HepG2 (cell line): Measurements from ENCODE around the gene MIDN. TPM values are rescaled to one million over a fixed set of nuclear protein-coding genes. Genes with fewer than 3 reads are reported as not detected.

Source experiments
- ESRRA ChIP-seq: sonication (generic); formaldehyde crosslinking; IDR thresholded peaks from 2 replicates; pipeline ENCODE4 v1.5.1; 2020; ENCODE audit warnings: mild to moderate bottlenecking, low read depth, missing genetic modification reagents
- HDAC2 ChIP-seq: sonication (generic); formaldehyde crosslinking; IDR thresholded peaks from 2 replicates; pipeline ENCODE4 v1.4.0; 2020; ENCODE audit warnings: missing genetic modification reagents
- HOXA3 ChIP-seq: sonication (generic); formaldehyde crosslinking; IDR thresholded peaks from 2 replicates; pipeline ENCODE4 v1.5.0; 2020; ENCODE audit warnings: missing genetic modification reagents
- HOXA7 ChIP-seq: sonication (generic); formaldehyde crosslinking; IDR thresholded peaks from 2 replicates; pipeline ENCODE4 v1.8.1; 2022; ENCODE audit warnings: mild to moderate bottlenecking, missing genetic modification reagents, moderate library complexity
- KDM4B ChIP-seq: sonication (generic); formaldehyde crosslinking; IDR thresholded peaks from 2 replicates; pipeline ENCODE4 v1.4.0; 2020; ENCODE audit warnings: missing genetic modification reagents
- KLF11 ChIP-seq: IDR thresholded peaks from 2 replicates; pipeline ENCODE4 v1.6.1; 2016; ENCODE audit warnings: missing compliant biosample characterization
- MLLT10 ChIP-seq: sonication (generic); formaldehyde crosslinking; IDR thresholded peaks from 2 replicates; pipeline ENCODE4 v1.4.0; 2020; ENCODE audit warnings: missing genetic modification reagents
- MTF1 ChIP-seq: sonication (generic); formaldehyde crosslinking; IDR thresholded peaks from 2 replicates; pipeline ENCODE4 v1.5.0; 2020; ENCODE audit warnings: missing genetic modification reagents
- MYNN ChIP-seq: sonication (generic); formaldehyde crosslinking; IDR thresholded peaks from 2 replicates; pipeline ENCODE4 v1.4.0; 2020; ENCODE audit warnings: mild to moderate bottlenecking, low read depth, missing genetic modification reagents
- NCOR1 ChIP-seq: fragments of 200-600 bp; sonication (generic); IDR thresholded peaks from 2 replicates; pipeline ENCODE4 v1.7.0; 2017; ENCODE audit warnings: antibody characterized with exemption, low read length, borderline replicate concordance
- RFX5 ChIP-seq: IDR thresholded peaks from 2 replicates; pipeline ENCODE4 v1.6.1; 2011; ENCODE audit warnings: low read depth, low read length, improper control_type of control experiment
- SAP130 ChIP-seq: IDR thresholded peaks from 2 replicates; pipeline ENCODE4 v1.6.1; 2016; ENCODE audit warnings: low read depth
- TCF7 ChIP-seq: sonication (generic); IDR thresholded peaks from 2 replicates; pipeline ENCODE4 v1.6.1; 2016; ENCODE audit warnings: antibody characterized with exemption, low read depth
- TRIM24 ChIP-seq: sonication (generic); formaldehyde crosslinking; IDR thresholded peaks from 2 replicates; pipeline ENCODE4 v1.8.0; 2022; ENCODE audit warnings: mild to moderate bottlenecking, missing genetic modification reagents
- YEATS4 ChIP-seq: sonication (generic); formaldehyde crosslinking; IDR thresholded peaks from 2 replicates; pipeline ENCODE4 v1.4.0; 2020; ENCODE audit warnings: missing genetic modification reagents, borderline replicate concordance
- ZNF331 ChIP-seq: sonication (generic); formaldehyde crosslinking; IDR thresholded peaks from 2 replicates; pipeline ENCODE4 v1.4.0; 2020; ENCODE audit warnings: missing genetic modification reagents
- ZNF33B ChIP-seq: sonication (generic); formaldehyde crosslinking; IDR thresholded peaks from 2 replicates; pipeline ENCODE4 v1.5.1; 2020; ENCODE audit warnings: mild to moderate bottlenecking, missing genetic modification reagents
- ZNF563 ChIP-seq: sonication (generic); formaldehyde crosslinking; IDR thresholded peaks from 2 replicates; pipeline ENCODE4 v1.8.0; 2022; ENCODE audit warnings: mild to moderate bottlenecking, moderate library complexity, missing genetic modification reagents
- ZNF766 ChIP-seq: sonication (generic); formaldehyde crosslinking; IDR thresholded peaks from 2 replicates; pipeline ENCODE4 v1.5.0; 2020; ENCODE audit warnings: missing genetic modification reagents, borderline replicate concordance
- polyA plus RNA-seq, 8 experiments: library from polyadenylated mRNA; depleted of rRNA in 3 of 8; stranded (reverse) in 7 of 8; unstranded in 1 of 8; fragments of >200 nt; fragmentation: Illumina TruSeq in 4 of 8; extraction: Trizol in 4 of 8; gene quantifications; 2 replicates each; pipeline versions ENCODE4 v1.2.1 to v1.2.3, GENCODE V29; 2011 to 2016; ENCODE audit warnings: low read depth in 4 of 8, missing spikeins in 1 of 8, mixed read lengths in 1 of 8; ENCODE audit not compliant: insufficient read depth in 1 of 8
- total RNA-seq, 5 experiments: library from RNA; depleted of rRNA; stranded (reverse); fragments of >200 nt; fragmentation: Illumina TruSeq; extraction: Trizol; gene quantifications; 2 replicates each; pipeline ENCODE4 v1.2.3, GENCODE V29; 2016; ENCODE audit warnings: low read depth in 1 of 5
- TF ChIP-seq, protein P1 (sequence below): sonication (generic); formaldehyde crosslinking; IDR thresholded peaks from 2 replicates; pipeline ENCODE4 v1.4.0; 2020; ENCODE audit warnings: missing genetic modification reagents, low read depth, mild to moderate bottlenecking, borderline replicate concordance
- TF ChIP-seq, protein P2 (sequence below): sonication (generic); formaldehyde crosslinking; IDR thresholded peaks from 2 replicates; pipeline ENCODE4 v1.5.0; 2020; ENCODE audit warnings: mild to moderate bottlenecking, missing genetic modification reagents, moderate library complexity
- TF ChIP-seq, protein P3 (sequence below): sonication (generic); formaldehyde crosslinking; IDR thresholded peaks from 2 replicates; pipeline ENCODE4 v1.5.1; 2020; ENCODE audit warnings: mild to moderate bottlenecking, moderate library complexity, missing genetic modification reagents

The MIDN gene
- total and polyA plus RNA-seq, 2 of the 13 experiments (the other 11 are each of a cell fraction or from before 2014, with no cell fraction given), result 8.4 to 18.0 TPM

DNA sequence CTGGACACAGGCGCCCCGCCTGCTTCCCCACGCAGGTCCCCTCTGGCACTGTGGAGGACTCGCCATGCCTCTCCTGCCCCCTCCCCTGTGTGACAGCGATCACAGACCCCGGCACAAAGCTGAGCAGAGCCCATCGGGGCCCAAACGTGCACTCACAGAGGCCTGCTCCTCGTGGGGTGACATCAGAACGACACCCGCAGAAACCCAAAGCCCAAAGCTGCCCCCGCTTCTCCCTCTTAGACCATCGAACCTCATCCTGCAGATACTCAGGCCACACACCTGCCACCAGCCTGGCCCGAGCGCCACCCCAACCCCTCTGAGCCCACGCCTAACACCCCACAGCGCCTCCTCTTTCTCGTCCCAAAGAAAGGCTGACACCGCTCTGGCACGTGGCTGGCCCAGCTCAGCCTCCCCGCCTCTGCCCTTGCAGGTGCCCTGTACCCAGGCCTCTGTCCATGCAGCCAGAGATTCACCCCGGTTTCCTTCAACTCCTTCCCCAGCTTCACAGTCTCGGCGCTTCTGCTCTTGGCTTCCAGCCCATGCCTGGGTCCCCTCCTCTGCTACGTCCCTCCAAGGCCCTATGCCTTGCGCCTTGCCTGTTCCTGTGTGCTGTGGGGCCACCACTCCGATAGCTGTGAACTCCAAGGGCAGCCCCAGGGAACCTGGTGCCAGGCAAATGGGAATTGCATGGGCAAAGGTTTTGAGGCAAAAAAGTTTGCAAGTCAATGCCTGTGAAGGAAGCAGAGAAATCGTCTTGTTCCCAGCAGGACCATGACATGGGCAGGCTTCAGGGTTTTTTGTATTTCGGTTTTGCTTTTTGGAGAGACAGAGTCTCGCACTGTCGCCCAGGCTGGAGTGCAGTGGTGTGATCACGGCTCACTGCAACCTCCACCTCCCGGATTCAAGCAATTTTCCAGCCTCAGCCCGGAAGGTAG lies 9.7 kb upstream of the MIDN start (continued):
- TF ChIP-seq, protein P1, sequence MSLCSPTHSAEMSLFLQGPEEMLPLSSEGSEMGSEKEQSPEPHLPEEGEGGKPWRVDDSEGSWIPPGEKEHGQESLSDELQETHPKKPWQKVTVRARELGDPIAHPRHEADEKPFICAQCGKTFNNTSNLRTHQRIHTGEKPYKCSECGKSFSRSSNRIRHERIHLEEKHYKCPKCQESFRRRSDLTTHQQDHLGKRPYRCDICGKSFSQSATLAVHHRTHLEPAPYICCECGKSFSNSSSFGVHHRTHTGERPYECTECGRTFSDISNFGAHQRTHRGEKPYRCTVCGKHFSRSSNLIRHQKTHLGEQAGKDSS, result no peak
- no peak for TF ChIP-seq MTF1 (CRISPR knock-in tag)
- no peak for TF ChIP-seq HOXA3 (CRISPR knock-in tag)
- TF ChIP-seq ESRRA, result no peak
- TF ChIP-seq SAP130 (CRISPR knock-in tag), result peak; percentile 28; the same call in 1 of the 2 replicates
- TF ChIP-seq ZNF563 (CRISPR knock-in tag), result peak; percentile 28; the same call in 1 of the 2 replicates
- TF ChIP-seq KLF11 (CRISPR knock-in tag), result no peak
- TF ChIP-seq ZNF33B (CRISPR knock-in tag), result 0 out of 2 replicates have a peak, but pooled peaks have one; percentile 43
- TF ChIP-seq HOXA7 (CRISPR knock-in tag), result no peak
- no peak for TF ChIP-seq RFX5
- no peak for TF ChIP-seq TRIM24 (CRISPR knock-in tag)
- no peak for TF ChIP-seq MYNN (CRISPR knock-in tag)
- TF ChIP-seq, protein P2, sequence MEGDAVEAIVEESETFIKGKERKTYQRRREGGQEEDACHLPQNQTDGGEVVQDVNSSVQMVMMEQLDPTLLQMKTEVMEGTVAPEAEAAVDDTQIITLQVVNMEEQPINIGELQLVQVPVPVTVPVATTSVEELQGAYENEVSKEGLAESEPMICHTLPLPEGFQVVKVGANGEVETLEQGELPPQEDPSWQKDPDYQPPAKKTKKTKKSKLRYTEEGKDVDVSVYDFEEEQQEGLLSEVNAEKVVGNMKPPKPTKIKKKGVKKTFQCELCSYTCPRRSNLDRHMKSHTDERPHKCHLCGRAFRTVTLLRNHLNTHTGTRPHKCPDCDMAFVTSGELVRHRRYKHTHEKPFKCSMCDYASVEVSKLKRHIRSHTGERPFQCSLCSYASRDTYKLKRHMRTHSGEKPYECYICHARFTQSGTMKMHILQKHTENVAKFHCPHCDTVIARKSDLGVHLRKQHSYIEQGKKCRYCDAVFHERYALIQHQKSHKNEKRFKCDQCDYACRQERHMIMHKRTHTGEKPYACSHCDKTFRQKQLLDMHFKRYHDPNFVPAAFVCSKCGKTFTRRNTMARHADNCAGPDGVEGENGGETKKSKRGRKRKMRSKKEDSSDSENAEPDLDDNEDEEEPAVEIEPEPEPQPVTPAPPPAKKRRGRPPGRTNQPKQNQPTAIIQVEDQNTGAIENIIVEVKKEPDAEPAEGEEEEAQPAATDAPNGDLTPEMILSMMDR (CRISPR knock-in tag), result peak; percentile 22; the same call in 1 of the 2 replicates
- TF ChIP-seq NCOR1, result no peak
- TF ChIP-seq HDAC2 (CRISPR knock-in tag), result no peak
- TF ChIP-seq ZNF331 (CRISPR knock-in tag), result no peak
- TF ChIP-seq TCF7, result no peak
- TF ChIP-seq MLLT10 (CRISPR knock-in tag), result no peak
- TF ChIP-seq, protein P3, sequence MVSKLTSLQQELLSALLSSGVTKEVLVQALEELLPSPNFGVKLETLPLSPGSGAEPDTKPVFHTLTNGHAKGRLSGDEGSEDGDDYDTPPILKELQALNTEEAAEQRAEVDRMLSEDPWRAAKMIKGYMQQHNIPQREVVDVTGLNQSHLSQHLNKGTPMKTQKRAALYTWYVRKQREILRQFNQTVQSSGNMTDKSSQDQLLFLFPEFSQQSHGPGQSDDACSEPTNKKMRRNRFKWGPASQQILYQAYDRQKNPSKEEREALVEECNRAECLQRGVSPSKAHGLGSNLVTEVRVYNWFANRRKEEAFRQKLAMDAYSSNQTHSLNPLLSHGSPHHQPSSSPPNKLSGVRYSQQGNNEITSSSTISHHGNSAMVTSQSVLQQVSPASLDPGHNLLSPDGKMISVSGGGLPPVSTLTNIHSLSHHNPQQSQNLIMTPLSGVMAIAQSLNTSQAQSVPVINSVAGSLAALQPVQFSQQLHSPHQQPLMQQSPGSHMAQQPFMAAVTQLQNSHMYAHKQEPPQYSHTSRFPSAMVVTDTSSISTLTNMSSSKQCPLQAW (CRISPR knock-in tag), result 0 out of 2 replicates have a peak, but pooled peaks have one; percentile 24
- no peak for TF ChIP-seq ZNF766 (CRISPR knock-in tag)
- TF ChIP-seq YEATS4 (CRISPR knock-in tag), result peak; percentile 27; the same call in 1 of the 2 replicates
- TF ChIP-seq KDM4B (CRISPR knock-in tag), result no peak
